K562 (cell line): ENCODE data around the gene SMPDL3B. TPM values are rescaled to one million over a fixed set of nuclear protein-coding genes. Genes with fewer than 3 reads are reported as not detected.
A peak's percentile ranks its signal among the peaks of the same experiment; 100 is the strongest.

Source experiments
- ARID1B ChIP-seq: fragments of 450-650 bp; IDR thresholded peaks from 2 replicates; pipeline ENCODE4 v1.6.1; 2016; ENCODE audit warnings: antibody characterized with exemption, mild to moderate bottlenecking, inconsistent platforms
- ARNT ChIP-seq, 2 experiments: fragments of 450-650 bp; IDR thresholded peaks; 2 replicates each; pipeline ENCODE4 v1.6.1; 2016; ENCODE audit warnings: mild to moderate bottlenecking in 1 of 2
- CXXC5 ChIP-seq: fragments of 250-450 bp; sonication (Bioruptor Pico); IDR thresholded peaks from 2 replicates; pipeline ENCODE4 v1.8.0; 2022; ENCODE audit warnings: inconsistent platforms, mild to moderate bottlenecking, moderate library complexity
- DNMT1 ChIP-seq: fragments of 450-650 bp; IDR thresholded peaks from 2 replicates; pipeline ENCODE4 v1.6.1; 2016; ENCODE audit warnings: antibody characterized with exemption, mild to moderate bottlenecking
- FOXJ2 ChIP-seq: fragments of 200-800 bp; sonication (Bioruptor generic); IDR thresholded peaks from 2 replicates; pipeline ENCODE4 v1.6.1; 2016; ENCODE audit warnings: missing genetic modification characterization, missing compliant biosample characterization
- FOXK1 ChIP-seq: sonication (generic); formaldehyde crosslinking; IDR thresholded peaks from 2 replicates; pipeline ENCODE4 v1.8.0; 2022; ENCODE audit warnings: missing genetic modification reagents, mild to moderate bottlenecking, borderline replicate concordance
- FOXK2 ChIP-seq, 2 experiments: fragments of 450-650 bp; IDR thresholded peaks in 1 of 2; conservative IDR thresholded peaks in 1 of 2; 2 replicates each; pipeline ENCODE4 v1.6.1; 2016; ENCODE audit warnings: low read depth in 2 of 2, mild to moderate bottlenecking in 1 of 2
- HDAC2 ChIP-seq: fragments of 450-650 bp; IDR thresholded peaks from 2 replicates; pipeline ENCODE4 v1.6.1; 2016; ENCODE audit warnings: mild to moderate bottlenecking
- KDM5B ChIP-seq: fragments of 200-600 bp; sonication (generic); IDR thresholded peaks from 2 replicates; pipeline ENCODE4 v1.6.1; 2012; ENCODE audit warnings: low read depth, mild to moderate bottlenecking, moderate library complexity, low read length, control low read depth, inconsistent platforms; ENCODE audit not compliant: insufficient replicate concordance
- MEF2A ChIP-seq: IDR thresholded peaks from 2 replicates; pipeline ENCODE4 v1.6.1; 2011; ENCODE audit warnings: low read depth, mild to moderate bottlenecking, low read length, moderate library complexity; ENCODE audit not compliant: control insufficient read depth
- MTA3 ChIP-seq: fragments of 450-650 bp; formaldehyde crosslinking; IDR thresholded peaks from 2 replicates; pipeline ENCODE4 v1.6.1; 2017; ENCODE audit warnings: mild to moderate bottlenecking, borderline replicate concordance
- MYC ChIP-seq, 2 experiments: fragments of 250-450 bp in 1 of 2; sonication (Bioruptor Pico) in 1 of 2; IDR thresholded peaks; 2 replicates each; pipeline versions ENCODE4 v1.5.1 to v1.6.1; 2012 to 2021; ENCODE audit warnings: low read depth in 2 of 2, borderline replicate concordance in 1 of 2, improper control_type of control experiment in 1 of 2, low read length in 1 of 2, mild to moderate bottlenecking in 1 of 2, moderate library complexity in 1 of 2
- NFIC ChIP-seq: fragments of 450-650 bp; IDR thresholded peaks from 2 replicates; pipeline ENCODE4 v1.6.1; 2017; ENCODE audit warnings: mild to moderate bottlenecking, inconsistent platforms
- PHB2 ChIP-seq: fragments of 450-650 bp; IDR thresholded peaks from 2 replicates; pipeline ENCODE4 v1.6.1; 2017; ENCODE audit warnings: low read depth
- RAD21 ChIP-seq, 2 experiments: fragments of 250-450 bp in 1 of 2; fragments of 450-650 bp in 1 of 2; sonication (Bioruptor Pico) in 1 of 2; formaldehyde crosslinking in 1 of 2; IDR thresholded peaks in 1 of 2; conservative IDR thresholded peaks in 1 of 2; 2 replicates each; pipeline versions ENCODE4 v1.4.0 to v1.8.0; 2020 to 2022; ENCODE audit warnings: mild to moderate bottlenecking in 2 of 2, moderate library complexity in 1 of 2
- RFX1 ChIP-seq: fragments of 450-650 bp; IDR thresholded peaks from 2 replicates; pipeline ENCODE4 v1.6.1; 2016; ENCODE audit warnings: mild to moderate bottlenecking, moderate library complexity
- SAFB ChIP-seq: fragments of 200-400 bp; formaldehyde crosslinking; IDR thresholded peaks from 2 replicates; pipeline ENCODE4 v1.6.1; 2017; ENCODE audit warnings: low read depth, low read length, borderline replicate concordance
- SIN3B ChIP-seq: fragments of 450-650 bp; IDR thresholded peaks from 2 replicates; pipeline ENCODE4 v1.6.1; 2017; ENCODE audit warnings: low read depth, mild to moderate bottlenecking, moderate library complexity
- SMARCA5 ChIP-seq: fragments of 450-650 bp; IDR thresholded peaks from 2 replicates; pipeline ENCODE4 v1.6.1; 2016
- SREBF2 ChIP-seq: sonication (generic); formaldehyde crosslinking; IDR thresholded peaks from 2 replicates; pipeline ENCODE4 v1.4.0; 2020; ENCODE audit warnings: mild to moderate bottlenecking, missing genetic modification reagents
- TAL1 ChIP-seq: fragments of 450-650 bp; IDR thresholded peaks from 2 replicates; pipeline ENCODE4 v1.6.1; 2016; ENCODE audit warnings: mild to moderate bottlenecking
- TBL1XR1 ChIP-seq, 2 experiments: IDR thresholded peaks; 2 replicates each; pipeline ENCODE4 v1.6.1; 2012; ENCODE audit warnings: improper control_type of control experiment in 2 of 2, low read length in 2 of 2, mild to moderate bottlenecking in 1 of 2
- THRAP3 ChIP-seq: fragments of 450-650 bp; IDR thresholded peaks from 2 replicates; pipeline ENCODE4 v1.6.1; 2016; ENCODE audit warnings: mild to moderate bottlenecking, inconsistent platforms, borderline replicate concordance
- TRIM24 ChIP-seq, 2 experiments: fragments of 450-650 bp; IDR thresholded peaks; 2 replicates each; pipeline ENCODE4 v1.6.1; 2016
- ZNF124 ChIP-seq: sonication (generic); formaldehyde crosslinking; IDR thresholded peaks from 2 replicates; pipeline ENCODE4 v1.8.1; 2022; ENCODE audit warnings: missing genetic modification reagents
- polyA plus RNA-seq, 8 experiments: library from polyadenylated mRNA; depleted of rRNA in 4 of 8; stranded (reverse) in 5 of 8; unstranded in 3 of 8; fragments of >200 nt; fragmentation: Nextera tagmentation in 2 of 8; fragmentation: Illumina TruSeq in 1 of 8; extraction: Ambion mirVana in 2 of 8; extraction: Trizol in 1 of 8; gene quantifications; 2 replicates each; pipeline versions ENCODE4 v1.2.1 to v1.2.3, GENCODE V29; 2011 to 2014; ENCODE audit warnings: inconsistent platforms in 1 of 8, missing spikeins in 1 of 8
- total RNA-seq, 7 experiments: library from RNA; depleted of rRNA in 6 of 7; stranded (reverse); fragments of >200 nt in 6 of 7; fragmentation: Illumina TruSeq in 2 of 7; extraction: Trizol in 2 of 7; gene quantifications; 2 replicates each; pipeline versions ENCODE4 v1.2.1 to v1.2.3, GENCODE V29; 2011 to 2021; ENCODE audit warnings: low replicate concordance in 1 of 7
- TF ChIP-seq, protein P1 (sequence below), 2 experiments: fragments of 450-650 bp; conservative IDR thresholded peaks; 2 replicates each; pipeline ENCODE4 v1.6.1; 2017; ENCODE audit warnings: mild to moderate bottlenecking in 2 of 2, moderate library complexity in 2 of 2
- TF ChIP-seq, protein P2 (sequence below), 3 experiments: IDR thresholded peaks in 2 of 3; conservative IDR thresholded peaks in 1 of 3; 2 replicates each; pipeline ENCODE4 v1.5.1; 2011 to 2012; ENCODE audit warnings: low read length in 3 of 3, mild to moderate bottlenecking in 3 of 3, control low read depth in 2 of 3, improper control_type of control experiment in 1 of 3, inconsistent platforms in 1 of 3, low read depth in 1 of 3, mixed read lengths in 1 of 3, moderate library complexity in 1 of 3; ENCODE audit not compliant: insufficient read depth in 2 of 3

Gene SMPDL3B
- total and polyA plus RNA-seq, 9 of the 15 experiments (the other 6 are each of a cell fraction or from before 2014, with no cell fraction given), result 0.07 to 1.2 (median 0.73) TPM

DNA sequence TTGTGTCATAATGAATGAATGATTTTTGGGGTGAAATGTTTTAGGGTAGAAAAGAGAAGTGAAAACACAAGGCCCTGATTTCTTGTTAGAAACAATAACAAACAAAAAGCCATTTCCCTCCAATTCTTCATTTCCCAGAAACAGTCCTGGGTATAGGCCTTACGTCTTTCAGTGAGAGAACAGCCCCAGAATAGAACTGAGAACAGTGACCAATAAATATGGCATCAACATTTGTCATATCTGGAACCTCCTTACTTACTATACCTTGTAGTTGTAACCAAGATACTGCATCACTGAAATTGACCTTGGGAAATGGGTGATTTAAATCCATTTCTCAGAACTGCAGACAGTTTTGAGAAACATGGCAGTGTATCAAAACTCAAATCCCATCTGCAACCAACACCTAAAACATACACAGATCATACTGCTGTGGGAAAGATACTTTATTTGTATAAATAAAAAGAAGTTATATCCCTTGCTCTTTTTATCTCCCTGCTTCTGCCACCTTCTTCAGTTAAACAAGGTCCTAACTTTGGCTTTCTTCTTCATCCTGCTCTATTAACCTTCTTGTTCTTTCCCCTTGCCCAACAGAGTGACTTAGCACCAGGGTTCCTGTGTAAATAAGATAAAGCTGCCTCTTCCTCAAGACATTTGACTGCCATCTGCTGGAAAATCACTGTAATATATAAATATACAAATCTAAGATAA, 44.5 kb downstream of the SMPDL3B start (continued):
- no peak for TF ChIP-seq SAFB
- TF ChIP-seq SREBF2, result no peak
- TF ChIP-seq, protein P1, sequence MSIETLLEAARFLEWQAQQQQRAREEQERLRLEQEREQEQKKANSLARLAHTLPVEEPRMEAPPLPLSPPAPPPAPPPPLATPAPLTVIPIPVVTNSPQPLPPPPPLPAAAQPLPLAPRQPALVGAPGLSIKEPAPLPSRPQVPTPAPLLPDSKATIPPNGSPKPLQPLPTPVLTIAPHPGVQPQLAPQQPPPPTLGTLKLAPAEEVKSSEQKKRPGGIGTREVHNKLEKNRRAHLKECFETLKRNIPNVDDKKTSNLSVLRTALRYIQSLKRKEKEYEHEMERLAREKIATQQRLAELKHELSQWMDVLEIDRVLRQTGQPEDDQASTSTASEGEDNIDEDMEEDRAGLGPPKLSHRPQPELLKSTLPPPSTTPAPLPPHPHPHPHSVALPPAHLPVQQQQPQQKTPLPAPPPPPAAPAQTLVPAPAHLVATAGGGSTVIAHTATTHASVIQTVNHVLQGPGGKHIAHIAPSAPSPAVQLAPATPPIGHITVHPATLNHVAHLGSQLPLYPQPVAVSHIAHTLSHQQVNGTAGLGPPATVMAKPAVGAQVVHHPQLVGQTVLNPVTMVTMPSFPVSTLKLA (conservative IDR thresholded peaks at IDR 0.05), result peak; percentile 25 to 56; a peak in 2 of 4 replicates
- peak; percentile 88 for TF ChIP-seq NFIC
- no peak for TF ChIP-seq KDM5B
- 0 out of 2 replicates have a peak, but pooled peaks have one; percentile 9 for TF ChIP-seq CXXC5
- no peak for TF ChIP-seq SIN3B
- TF ChIP-seq MEF2A, result peak; percentile 68; the same call in 1 of the 2 replicates
- peak; percentile 94 for TF ChIP-seq HDAC2
- TF ChIP-seq, protein P2, sequence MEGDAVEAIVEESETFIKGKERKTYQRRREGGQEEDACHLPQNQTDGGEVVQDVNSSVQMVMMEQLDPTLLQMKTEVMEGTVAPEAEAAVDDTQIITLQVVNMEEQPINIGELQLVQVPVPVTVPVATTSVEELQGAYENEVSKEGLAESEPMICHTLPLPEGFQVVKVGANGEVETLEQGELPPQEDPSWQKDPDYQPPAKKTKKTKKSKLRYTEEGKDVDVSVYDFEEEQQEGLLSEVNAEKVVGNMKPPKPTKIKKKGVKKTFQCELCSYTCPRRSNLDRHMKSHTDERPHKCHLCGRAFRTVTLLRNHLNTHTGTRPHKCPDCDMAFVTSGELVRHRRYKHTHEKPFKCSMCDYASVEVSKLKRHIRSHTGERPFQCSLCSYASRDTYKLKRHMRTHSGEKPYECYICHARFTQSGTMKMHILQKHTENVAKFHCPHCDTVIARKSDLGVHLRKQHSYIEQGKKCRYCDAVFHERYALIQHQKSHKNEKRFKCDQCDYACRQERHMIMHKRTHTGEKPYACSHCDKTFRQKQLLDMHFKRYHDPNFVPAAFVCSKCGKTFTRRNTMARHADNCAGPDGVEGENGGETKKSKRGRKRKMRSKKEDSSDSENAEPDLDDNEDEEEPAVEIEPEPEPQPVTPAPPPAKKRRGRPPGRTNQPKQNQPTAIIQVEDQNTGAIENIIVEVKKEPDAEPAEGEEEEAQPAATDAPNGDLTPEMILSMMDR (IDR thresholded peaks at IDR 0.05 in 2 of 3, conservative IDR thresholded peaks at IDR 0.05 in 1 of 3; ENCODE audit: insufficient read depth in 2 of 3, low read depth in 1 of 3, low read length in 3 of 3), result peak; percentile 66 to 96 (median 73); a peak in 5 of 6 replicates
- TF ChIP-seq RAD21 (CRISPR knock-in tag; conservative IDR thresholded peaks at IDR 0.05 in 1 of 2, IDR thresholded peaks at IDR 0.05 in 1 of 2), result peak; percentile 94 to 96
- TF ChIP-seq TRIM24 (IDR thresholded peaks at IDR 0.05), result peak; percentile 82 to 88
- no peak for TF ChIP-seq ZNF124
- peak; percentile 58; the same call in 1 of the 2 replicates for TF ChIP-seq MTA3
- TF ChIP-seq THRAP3, result no peak
- TF ChIP-seq RFX1, result peak; percentile 8; the same call in 1 of the 2 replicates
- TF ChIP-seq MYC (IDR thresholded peaks at IDR 0.05; ENCODE audit: low read depth, low read length), result peak; percentile 58; the same call in 1 of the 2 replicates
- no peak for TF ChIP-seq MYC (CRISPR knock-in tag; IDR thresholded peaks at IDR 0.05; ENCODE audit: borderline replicate concordance, low read depth)
- TF ChIP-seq SMARCA5, result peak; percentile 54; the same call in 1 of the 2 replicates
- TF ChIP-seq DNMT1, result no peak
- peak; percentile 99 for TF ChIP-seq ARID1B
- peak; percentile 82 for TF ChIP-seq PHB2
- peak; percentile 90 to 94 for TF ChIP-seq FOXK2 (conservative IDR thresholded peaks at IDR 0.05 in 1 of 2, IDR thresholded peaks at IDR 0.05 in 1 of 2; ENCODE audit: low read depth in 2 of 2)
- no peak for TF ChIP-seq FOXJ2 (tag)
- TF ChIP-seq TAL1, result peak; percentile 94
- TF ChIP-seq ARNT (IDR thresholded peaks at IDR 0.05), result peak; percentile 84 to 94
- peak; percentile 76 to 90; a peak in 3 of 4 replicates for TF ChIP-seq TBL1XR1 (IDR thresholded peaks at IDR 0.05; ENCODE audit: low read length in 2 of 2)
- TF ChIP-seq FOXK1 (CRISPR knock-in tag), result no peak
